Mammary epithelial cell (primary cell): Measurements from ENCODE around the gene IL18R1.

ENCODE experiments used
- CTCF ChIP-seq, 2 donors: IDR thresholded peaks in 1 of 2; conservative IDR thresholded peaks in 1 of 2; 2 replicates each; pipeline ENCODE4 v1.5.1; 2011 to 2012; ENCODE audit warnings: inconsistent platforms in 2 of 2, low read length in 2 of 2, mild to moderate bottlenecking in 2 of 2, control low read depth in 1 of 2, low read depth in 1 of 2; ENCODE audit not compliant: insufficient read depth in 1 of 2; ENCODE audit errors: extremely low read depth in 1 of 2
- EZH2 ChIP-seq: IDR thresholded peaks from 2 replicates; pipeline ENCODE4 v1.6.1; 2012; ENCODE audit warnings: low read length, inconsistent platforms, borderline replicate concordance

- TF ChIP-seq CTCF (conservative IDR thresholded peaks at IDR 0.05 in 1 of 2, IDR thresholded peaks at IDR 0.05 in 1 of 2; ENCODE audit: extremely low read depth in 1 of 2, insufficient read depth in 1 of 2, low read depth in 1 of 2, low read length in 2 of 2) (peak; percentile 55 to 85), EZH2 (no peak)
Measured at GRCh38 chr2:102355526-102356380, at the start of gene IL18R1.
